Tibial artery (tissue), 4 donors: ENCODE measurements around the gene PADI2.
"Not testable (repeated sequence)": the region's sequence is repeated elsewhere in the genome, so short reads cannot be mapped to it uniquely, and the experiment has no call there.

ENCODE experiments used
- DNase-seq, 2 donors: peaks; one replicate each; pipeline ENCODE4 v3.0.0-alpha.2; 2019
- H3K27ac ChIP-seq, 2 donors: fragments of 200-600 bp; sonication (generic) in 1 of 2; 1 replicate in 1 of 2; 2 replicates in 1 of 2; pipeline ENCODE4 v1.5.1; 2018 to 2019; ENCODE audit warnings: mild to moderate bottlenecking in 1 of 2
- H3K27me3 ChIP-seq, 2 donors: fragments of 200-600 bp; sonication (generic) in 1 of 2; one replicate each; pipeline versions ENCODE4 v1.5.1 to v1.6.0; 2016 to 2019
- H3K36me3 ChIP-seq, 3 donors: fragments of 200-600 bp; sonication (generic) in 2 of 3; one replicate each; pipeline ENCODE4 v1.5.1; 2016 to 2019; ENCODE audit warnings: mild to moderate bottlenecking in 2 of 3
- H3K4me1 ChIP-seq, 4 donors: fragments of 200-600 bp; sonication (generic) in 2 of 4; 1 replicate in 3 of 4; 2 replicates in 1 of 4; pipeline ENCODE4 v1.5.1; 2016 to 2019
- H3K4me3 ChIP-seq, 2 donors: fragments of 200-600 bp; sonication (generic) in 1 of 2; 1 replicate in 1 of 2; 2 replicates in 1 of 2; pipeline ENCODE4 v1.5.1; 2018 to 2019; ENCODE audit warnings: mild to moderate bottlenecking in 2 of 2
- H3K9me3 ChIP-seq, 3 donors: fragments of 200-600 bp; sonication (generic) in 1 of 3; one replicate each; pipeline ENCODE4 v1.5.1; 2016 to 2019
- CTCF ChIP-seq, 2 experiments: fragments of 200-600 bp in 1 of 2; fragments of 450-650 bp in 1 of 2; IDR thresholded peaks; one replicate each; pipeline ENCODE4 v1.5.1; 2017 to 2019; ENCODE audit warnings: antibody characterized with exemption in 2 of 2, mild to moderate bottlenecking in 1 of 2, moderate library complexity in 1 of 2
- intact Hi-C: fragments of 100-400 bp; cut with DNase I; formaldehyde crosslinking; loops from one replicate; pipeline ENCODE4 v1.15.0; 2023; ENCODE audit warnings: low total_unique reads

The PADI2 gene

GRCh38 chr1:17066361-17067068 lies 52.7 kb downstream of the PADI2 start:
- TF ChIP-seq CTCF (IDR thresholded peaks at IDR 0.05): no peak
- intact Hi-C loops: no loop called here
- Histone ChIP-seq H3K27me3 (no peaks in the 10 kb centered on the region), H3K4me1 (no peaks in the 10 kb centered on the region), H3K27ac (no peak overlapping the region), H3K9me3 (peaks cover 0 to 6% (median 0%) of the 10 kb centered on the region in 3 donors), H3K4me3 (no peak overlapping the region), H3K36me3 (peaks cover 0 to 8% (median 0%) of the 10 kb centered on the region in 3 donors)
- DNase-seq: no peak

- Histone ChIP-seq H3K27me3 (no peaks in the 10 kb centered on the region), H3K27ac (no peak overlapping the region), H3K36me3 (peaks cover 0 to 8% (median 0%) of the 10 kb centered on the region in 3 donors), H3K4me3 (no peak overlapping the region), H3K4me1 (no peaks in the 10 kb centered on the region), H3K9me3 (peaks cover 0 to 6% (median 0%) of the 10 kb centered on the region in 3 donors)
- DNase-seq: no peak
- no peak for TF ChIP-seq CTCF (IDR thresholded peaks at IDR 0.05)
- intact Hi-C loops: no loop called here
Measured at GRCh38 chr1:17065666-17066065, 53.6 kb downstream of the PADI2 start.

GRCh38 chr1:17062751-17063150 lies 56.5 kb downstream of the PADI2 start:
- intact Hi-C loops, H3K4me3 ChIP-seq, H3K9me3 ChIP-seq, H3K4me1 ChIP-seq, H3K27ac ChIP-seq, H3K36me3 ChIP-seq, H3K27me3 ChIP-seq: not testable (repeated sequence)
- DNase-seq: peak in 1 of 2 donors; percentile 19

- H3K4me1 ChIP-seq: no peaks in the 10 kb centered on the region
- H3K27me3 ChIP-seq: no peaks in the 10 kb centered on the region
- intact Hi-C loops: no loop called here
- DNase-seq: peak in 1 of 2 donors; percentile 3
- H3K27ac ChIP-seq: no peak overlapping the region
- no peak overlapping the region for H3K4me3 ChIP-seq
- peaks cover 0 to 6% (median 0%) of the 10 kb centered on the region in 3 donors for H3K9me3 ChIP-seq
- H3K36me3 ChIP-seq: no peaks in the 10 kb centered on the region
- no peak for TF ChIP-seq CTCF (IDR thresholded peaks at IDR 0.05)
Measured at GRCh38 chr1:17061892-17062291, 57.4 kb downstream of the PADI2 start.

GRCh38 chr1:17061486-17061885 lies 57.8 kb downstream of the PADI2 start:
- intact Hi-C loops: no loop called here
- Histone ChIP-seq H3K4me1 (no peaks in the 10 kb centered on the region), H3K36me3 (no peaks in the 10 kb centered on the region), H3K27ac (no peak overlapping the region), H3K9me3 (peaks cover 0 to 6% (median 0%) of the 10 kb centered on the region in 3 donors), H3K27me3 (no peaks in the 10 kb centered on the region), H3K4me3 (no peak overlapping the region)
- peak; percentile 12 to 25 for DNase-seq
- no peak for TF ChIP-seq CTCF (IDR thresholded peaks at IDR 0.05)

GRCh38 chr1:17060306-17060749 lies 58.9 kb downstream of the PADI2 start:
- Histone ChIP-seq H3K27me3 (no peaks in the 10 kb centered on the region), H3K4me3 (no peak overlapping the region), H3K36me3 (no peaks in the 10 kb centered on the region), H3K27ac (no peak overlapping the region), H3K9me3 (peaks cover 0 to 3% (median 0%) of the 10 kb centered on the region in 3 donors), H3K4me1 (no peaks in the 10 kb centered on the region)
- intact Hi-C loops: no loop called here
- TF ChIP-seq CTCF (IDR thresholded peaks at IDR 0.05): no peak
- DNase-seq: peak; percentile 5 to 23
